GM18517 (cell line): ENCODE measurements around the gene TRABD.

Experiments used
- ATAC-seq: cut with Tn5 transposase; IDR thresholded peaks from one replicate; pipeline ENCODE4 v1.9.1; 2021; ENCODE audit warnings: mild to moderate bottlenecking, moderate library complexity; ENCODE audit not compliant: unreplicated experiment

The TRABD gene

GRCh38 chr22:50233223-50233622 lies 47.5 kb downstream of the TRABD start:
- no peak for ATAC-seq

GRCh38 chr22:50236731-50237409 lies 51.2 kb downstream of the TRABD start:
- no peak for ATAC-seq

DNA sequence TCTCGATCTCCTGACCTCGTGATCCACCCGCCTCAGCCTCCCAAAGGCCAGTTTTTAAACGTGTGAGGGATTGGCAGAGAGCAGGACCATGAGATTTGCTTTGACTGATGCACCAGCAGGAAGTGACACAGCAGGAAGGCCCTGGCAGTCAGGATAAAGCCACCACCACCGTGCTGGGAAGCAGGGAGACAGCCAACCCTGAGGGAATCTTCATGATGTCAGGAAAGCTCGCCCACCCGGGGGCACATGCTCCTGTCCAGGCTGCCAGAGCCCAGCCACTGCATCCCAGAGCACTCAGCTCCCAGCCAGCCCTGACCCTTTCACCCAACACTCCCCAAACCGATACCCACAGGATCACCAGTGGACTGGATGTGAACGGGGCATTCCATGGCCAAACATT lies 53.0 kb downstream of the TRABD start:
- no peak for ATAC-seq

DNA sequence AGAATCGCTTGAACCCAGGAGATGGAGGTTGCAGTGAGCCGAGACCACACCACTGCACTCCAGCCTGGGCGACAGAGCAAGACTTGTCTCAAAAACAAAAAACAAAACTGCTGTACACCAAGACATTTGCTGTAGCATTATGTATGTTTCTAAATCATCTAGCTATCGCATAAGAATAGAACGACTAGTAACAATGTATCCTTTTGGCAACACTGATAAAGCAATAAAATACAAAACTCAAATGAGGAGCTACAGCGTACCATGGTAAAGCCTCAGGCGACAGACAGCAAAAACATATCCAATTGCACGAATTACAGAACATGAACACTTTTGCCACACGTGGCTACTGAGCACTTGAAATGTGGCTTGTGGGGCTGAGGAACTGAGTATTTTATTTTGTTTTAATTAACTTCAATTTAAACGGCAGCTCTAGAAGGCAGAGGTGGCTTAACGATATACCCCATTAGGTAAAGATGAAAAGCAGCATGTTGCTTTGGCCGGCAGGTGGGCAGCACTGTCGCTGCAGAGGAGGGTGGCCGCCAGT lies 56.8 kb downstream of the TRABD start:
- no peak for ATAC-seq

- no peak for ATAC-seq
Observed at GRCh38 chr22:50243685-50244419, 58.1 kb downstream of the TRABD start.

DNA sequence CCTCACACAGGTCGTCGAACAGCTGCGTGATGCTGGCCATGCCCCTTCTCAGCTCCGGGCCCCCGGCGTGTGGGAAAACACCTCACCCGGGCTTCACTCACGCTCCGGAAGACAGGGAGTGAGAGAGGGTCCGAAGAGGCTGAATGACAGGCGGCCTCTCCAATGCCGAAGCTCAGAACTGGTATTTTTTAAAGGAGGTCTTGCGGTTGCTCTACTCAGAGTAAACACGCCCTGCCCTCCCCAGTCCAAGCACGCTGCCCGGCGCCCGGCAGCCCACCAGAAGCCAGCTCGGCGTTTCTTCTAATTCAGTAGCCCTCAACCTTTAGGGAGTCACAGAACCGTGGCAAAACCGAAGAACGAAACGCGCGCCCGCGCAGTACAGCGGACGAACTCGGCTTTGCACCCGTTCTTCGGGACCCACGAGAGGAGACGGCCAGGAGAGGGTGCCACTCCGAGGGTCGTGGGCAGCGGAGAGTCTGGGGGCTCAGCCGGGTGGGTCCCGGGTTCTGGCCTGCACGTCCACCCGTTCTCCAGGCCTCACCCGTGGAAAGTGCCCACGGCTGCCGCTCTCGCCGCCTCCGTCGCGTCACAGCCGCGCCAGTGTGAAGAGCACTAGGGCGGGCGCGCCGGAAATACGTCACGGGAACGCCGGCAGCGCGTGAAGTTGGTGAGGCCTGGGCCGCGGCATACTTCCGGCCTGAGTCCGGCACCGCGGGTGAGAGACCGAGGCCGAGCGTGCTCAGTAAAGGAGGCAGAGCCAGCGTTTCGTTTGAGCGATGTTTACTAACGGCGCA lies 58.9 kb downstream of the TRABD start, which contains the start of gene TUBGCP6:
TUBGCP6 (minus strand) TSS at position 604 of the 794 bp plus-strand sequence; CDS start at position 40, 564 bp downstream.
- ATAC-seq, result peak; percentile 63

DNA sequence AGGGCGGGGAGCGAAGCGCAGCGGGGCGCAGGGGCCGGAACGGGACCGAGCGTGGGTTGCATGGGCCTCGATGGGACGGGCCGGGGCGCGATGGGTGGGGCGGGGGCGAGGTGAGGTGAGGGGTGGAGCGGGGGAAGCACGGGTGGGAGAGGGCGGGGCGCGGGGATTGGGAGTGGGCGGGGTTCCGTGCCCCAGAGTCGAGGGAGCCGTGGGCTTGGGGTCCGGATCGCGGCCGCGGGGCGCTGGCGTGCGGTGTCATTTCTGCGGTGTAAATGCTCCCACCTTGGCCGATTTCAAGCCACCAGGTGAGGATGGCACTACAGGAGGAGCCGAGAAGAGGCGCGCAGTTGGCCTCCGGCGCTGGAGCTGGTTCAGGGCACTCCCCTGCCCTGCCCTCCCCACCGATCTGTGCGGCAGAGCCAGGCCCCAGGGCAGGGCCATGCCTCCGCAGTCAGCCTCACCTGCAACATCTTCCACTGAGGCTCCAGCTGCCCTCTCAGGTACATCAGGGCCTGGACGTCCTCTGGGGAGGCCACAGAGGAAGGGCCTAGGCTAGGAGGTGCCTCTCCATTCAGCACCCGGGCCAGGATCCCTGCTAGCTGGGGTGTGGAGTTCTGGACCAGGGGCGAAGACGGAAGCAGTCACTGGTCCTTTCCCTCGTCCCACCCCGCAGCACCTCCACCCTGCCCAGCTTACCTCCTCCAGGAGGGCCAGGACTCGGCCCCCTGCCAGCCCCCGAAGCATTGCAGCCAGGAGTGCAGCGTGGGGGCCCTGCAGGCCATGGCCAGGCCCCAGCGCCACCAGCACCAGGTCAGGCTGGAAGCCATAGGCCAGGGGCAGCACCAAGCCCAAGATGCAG lies 59.7 kb downstream of the TRABD start:
- ATAC-seq, result no peak

DNA sequence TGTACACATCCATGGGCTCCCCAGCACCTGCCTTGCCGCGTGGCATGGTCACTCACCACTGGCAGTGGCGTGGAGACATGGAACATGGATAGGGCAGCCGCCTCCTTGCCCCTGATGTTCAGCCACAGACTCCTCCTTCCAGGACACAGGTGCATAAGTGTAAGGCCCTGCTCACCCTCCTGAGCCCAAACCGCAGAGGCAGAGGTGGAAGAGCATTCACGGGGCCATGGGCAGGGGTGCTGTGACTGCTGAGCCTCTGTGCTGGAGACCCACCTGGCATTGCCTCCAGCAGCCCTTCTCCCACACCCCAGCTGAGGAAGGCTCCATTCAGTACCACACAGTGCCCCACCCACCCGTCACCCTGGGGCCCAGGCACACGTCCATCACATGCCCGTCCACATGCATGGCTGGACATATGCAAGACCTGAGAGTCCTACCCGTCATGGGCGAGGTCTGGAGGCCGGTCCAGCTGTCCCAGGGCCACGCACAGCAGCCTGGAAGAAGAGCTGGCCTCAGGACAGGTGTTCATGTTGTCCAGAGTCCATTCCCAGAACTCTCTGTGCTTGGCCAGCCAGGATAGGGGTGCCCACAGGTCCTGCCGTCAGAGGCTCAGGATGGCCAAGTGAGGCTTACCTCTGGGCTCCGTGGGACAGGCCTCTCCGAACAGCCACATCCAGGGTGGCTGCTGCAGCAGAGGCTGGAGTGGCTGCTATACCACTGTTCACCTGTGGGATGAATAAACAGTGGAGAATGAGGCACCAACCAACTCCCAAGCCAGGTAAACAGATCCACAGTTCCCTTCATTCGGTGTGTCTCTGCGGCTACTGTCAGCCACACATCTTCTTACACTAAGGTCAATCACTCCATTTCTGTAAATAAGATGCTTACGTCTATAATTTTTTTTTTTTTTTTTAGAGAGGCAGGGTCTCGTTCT lies 60.8 kb downstream of the TRABD start:
- ATAC-seq, result no peak

DNA sequence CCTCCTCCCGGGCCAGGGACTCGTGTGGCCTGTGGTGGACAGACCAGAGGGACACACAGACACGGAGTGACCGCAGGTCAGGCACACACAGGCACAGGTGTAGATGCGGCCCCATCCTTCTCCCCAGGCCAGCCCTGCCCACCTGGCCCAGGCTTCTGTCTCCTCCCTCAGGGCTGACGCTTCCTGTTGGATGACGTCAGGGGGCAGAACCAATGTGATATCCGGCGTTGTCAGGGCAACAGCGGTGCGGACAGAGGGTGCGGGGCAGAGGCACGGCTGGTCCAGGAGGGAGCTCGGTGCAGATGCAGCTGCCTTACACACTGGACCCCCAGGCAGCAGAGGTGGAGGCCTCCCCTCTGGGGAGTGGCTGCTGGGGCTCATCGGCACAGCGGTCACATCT lies 62.0 kb downstream of the TRABD start:
- no peak for ATAC-seq

DNA sequence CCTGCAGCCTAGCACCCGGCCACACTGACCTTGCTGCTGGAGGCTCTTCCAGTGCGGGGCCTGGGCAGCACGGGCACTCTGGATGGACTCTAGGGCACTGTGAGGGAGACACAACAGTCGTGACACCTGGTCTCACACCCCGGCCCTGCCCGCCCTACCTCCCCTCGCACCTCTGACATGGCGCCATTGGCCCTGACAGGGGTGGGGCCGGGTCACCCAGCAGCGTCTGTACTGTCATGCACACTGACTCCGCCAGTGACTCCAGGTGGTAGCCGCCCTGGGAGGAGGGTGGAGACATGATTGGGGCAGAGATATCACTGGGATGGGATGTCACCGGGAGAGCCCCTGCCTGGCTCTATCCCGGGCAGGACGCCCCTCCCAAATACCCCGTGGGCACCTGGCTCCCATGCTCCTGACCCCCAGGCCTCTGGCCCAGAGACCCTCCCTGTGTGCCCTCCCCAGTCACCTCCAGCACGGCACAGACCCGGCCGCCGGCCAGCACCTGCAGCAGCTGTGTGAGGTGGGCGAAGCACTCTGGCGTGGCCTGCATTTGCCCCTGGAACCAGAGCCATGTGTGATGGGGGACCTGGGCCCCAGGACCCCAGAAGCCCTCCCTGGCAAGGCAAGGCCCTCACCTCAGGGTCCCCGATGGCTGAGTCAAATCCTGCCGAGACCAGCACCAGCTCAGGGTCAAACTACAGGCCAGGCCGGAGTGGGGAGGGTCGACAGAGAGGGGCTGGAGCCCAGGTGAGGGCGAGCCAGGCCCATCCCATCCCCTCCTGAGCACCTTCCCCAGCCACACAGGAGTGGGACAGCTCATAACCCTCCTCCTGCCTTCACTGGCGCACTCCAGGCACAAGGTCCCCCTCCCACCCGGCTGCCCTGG lies 62.7 kb downstream of the TRABD start:
- no peak for ATAC-seq
